ENCODE data around the gene PDCD5. TPM values are rescaled to one million over a fixed set of nuclear protein-coding genes. Genes with fewer than 3 reads are reported as not detected.

Gene PDCD5
- total RNA-seq, 1 donor from 2014 or later, result 159 TPM

- DNase-seq (ENCODE audit: low read depth, low spot score), result no peak
- no peaks in the 10 kb centered on the region for H3K9me3 Mint-ChIP-seq
- H3K27ac Mint-ChIP-seq (ENCODE audit: unreplicated experiment), result no peak overlapping the region
- no peaks in the 10 kb centered on the region for H3K4me1 Mint-ChIP-seq
- no peak overlapping the region for H3K4me3 Mint-ChIP-seq
- no peaks in the 10 kb centered on the region for H3K36me3 Mint-ChIP-seq (ENCODE audit: low read depth)
- no peaks in the 10 kb centered on the region for H3K27me3 Mint-ChIP-seq (ENCODE audit: low read depth)
- no peak for TF ChIP-seq CTCF (conservative IDR thresholded peaks at IDR 0.05)
Measured at GRCh38 chr19:32630338-32630737, 49.3 kb downstream of the PDCD5 start.

- no peak for TF ChIP-seq CTCF (conservative IDR thresholded peaks at IDR 0.05)
- Mint-ChIP-seq H3K36me3 (ENCODE audit: low read depth) (no peaks in the 10 kb centered on the region), H3K9me3 (no peaks in the 10 kb centered on the region), H3K4me3 (no peak overlapping the region), H3K27ac (ENCODE audit: unreplicated experiment) (no peak overlapping the region), H3K4me1 (no peaks in the 10 kb centered on the region), H3K27me3 (ENCODE audit: low read depth) (no peaks in the 10 kb centered on the region)
- no peak for DNase-seq (ENCODE audit: low read depth, low spot score)
Measured at GRCh38 chr19:32631381-32631780, 50.4 kb downstream of the PDCD5 start.

Other genes starting within 250 kb of the PDCD5 start
- gene ZNF507, start 235.6 kb upstream of the PDCD5 start, total RNA-seq, result 33.8 and 35.4 TPM in 2 replicates
- 104 and 108 TPM in 2 replicates for gene DPY19L3, start 175.4 kb upstream of the PDCD5 start, total RNA-seq
- 24.5 and 25.1 TPM in 2 replicates for gene ANKRD27, start 94.0 kb downstream of the PDCD5 start, total RNA-seq
- not detected in 2 replicates for gene RGS9BP, start 94.7 kb downstream of the PDCD5 start, total RNA-seq
- gene NUDT19, start 110.6 kb downstream of the PDCD5 start, total RNA-seq, result 11.1 and 12.5 TPM in 2 replicates
- gene TDRD12, start 138.6 kb downstream of the PDCD5 start, total RNA-seq, result 0.21 and 0.30 TPM in 2 replicates